ENCODE results near the gene PRRC2B.

DNA sequence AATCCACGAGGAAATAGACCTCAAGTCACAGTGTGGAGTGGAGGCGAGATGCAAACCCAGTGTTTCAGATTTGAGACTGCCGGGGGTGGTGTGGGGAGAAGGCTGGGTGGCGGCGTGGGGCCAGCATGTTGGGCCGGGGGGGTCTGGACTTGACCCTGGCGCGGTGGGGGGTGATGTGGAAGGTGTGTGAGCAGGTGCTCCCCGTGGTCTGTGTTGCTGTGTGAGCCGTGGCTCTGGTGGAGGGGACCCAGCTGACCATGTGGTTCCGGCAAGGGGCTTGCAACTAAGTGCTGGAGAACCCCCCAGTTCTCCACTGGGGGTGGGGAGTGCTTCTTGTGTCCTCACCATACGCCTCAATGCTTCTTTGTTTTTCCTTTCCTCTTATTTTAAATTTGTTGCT lies 25.8 kb downstream of the PRRC2B start:
- TF ChIP-seq TCF7L2 (IDR thresholded peaks at IDR 0.05; ENCODE audit: low read depth, low read length) (no peak), POLR2AphosphoS5 (IDR thresholded peaks at IDR 0.05; ENCODE audit: low read depth, low read length) (no peak)
- TF ChIP-seq, protein P1, sequence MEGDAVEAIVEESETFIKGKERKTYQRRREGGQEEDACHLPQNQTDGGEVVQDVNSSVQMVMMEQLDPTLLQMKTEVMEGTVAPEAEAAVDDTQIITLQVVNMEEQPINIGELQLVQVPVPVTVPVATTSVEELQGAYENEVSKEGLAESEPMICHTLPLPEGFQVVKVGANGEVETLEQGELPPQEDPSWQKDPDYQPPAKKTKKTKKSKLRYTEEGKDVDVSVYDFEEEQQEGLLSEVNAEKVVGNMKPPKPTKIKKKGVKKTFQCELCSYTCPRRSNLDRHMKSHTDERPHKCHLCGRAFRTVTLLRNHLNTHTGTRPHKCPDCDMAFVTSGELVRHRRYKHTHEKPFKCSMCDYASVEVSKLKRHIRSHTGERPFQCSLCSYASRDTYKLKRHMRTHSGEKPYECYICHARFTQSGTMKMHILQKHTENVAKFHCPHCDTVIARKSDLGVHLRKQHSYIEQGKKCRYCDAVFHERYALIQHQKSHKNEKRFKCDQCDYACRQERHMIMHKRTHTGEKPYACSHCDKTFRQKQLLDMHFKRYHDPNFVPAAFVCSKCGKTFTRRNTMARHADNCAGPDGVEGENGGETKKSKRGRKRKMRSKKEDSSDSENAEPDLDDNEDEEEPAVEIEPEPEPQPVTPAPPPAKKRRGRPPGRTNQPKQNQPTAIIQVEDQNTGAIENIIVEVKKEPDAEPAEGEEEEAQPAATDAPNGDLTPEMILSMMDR (IDR thresholded peaks at IDR 0.05): no peak
- TF ChIP-seq, protein P2, sequence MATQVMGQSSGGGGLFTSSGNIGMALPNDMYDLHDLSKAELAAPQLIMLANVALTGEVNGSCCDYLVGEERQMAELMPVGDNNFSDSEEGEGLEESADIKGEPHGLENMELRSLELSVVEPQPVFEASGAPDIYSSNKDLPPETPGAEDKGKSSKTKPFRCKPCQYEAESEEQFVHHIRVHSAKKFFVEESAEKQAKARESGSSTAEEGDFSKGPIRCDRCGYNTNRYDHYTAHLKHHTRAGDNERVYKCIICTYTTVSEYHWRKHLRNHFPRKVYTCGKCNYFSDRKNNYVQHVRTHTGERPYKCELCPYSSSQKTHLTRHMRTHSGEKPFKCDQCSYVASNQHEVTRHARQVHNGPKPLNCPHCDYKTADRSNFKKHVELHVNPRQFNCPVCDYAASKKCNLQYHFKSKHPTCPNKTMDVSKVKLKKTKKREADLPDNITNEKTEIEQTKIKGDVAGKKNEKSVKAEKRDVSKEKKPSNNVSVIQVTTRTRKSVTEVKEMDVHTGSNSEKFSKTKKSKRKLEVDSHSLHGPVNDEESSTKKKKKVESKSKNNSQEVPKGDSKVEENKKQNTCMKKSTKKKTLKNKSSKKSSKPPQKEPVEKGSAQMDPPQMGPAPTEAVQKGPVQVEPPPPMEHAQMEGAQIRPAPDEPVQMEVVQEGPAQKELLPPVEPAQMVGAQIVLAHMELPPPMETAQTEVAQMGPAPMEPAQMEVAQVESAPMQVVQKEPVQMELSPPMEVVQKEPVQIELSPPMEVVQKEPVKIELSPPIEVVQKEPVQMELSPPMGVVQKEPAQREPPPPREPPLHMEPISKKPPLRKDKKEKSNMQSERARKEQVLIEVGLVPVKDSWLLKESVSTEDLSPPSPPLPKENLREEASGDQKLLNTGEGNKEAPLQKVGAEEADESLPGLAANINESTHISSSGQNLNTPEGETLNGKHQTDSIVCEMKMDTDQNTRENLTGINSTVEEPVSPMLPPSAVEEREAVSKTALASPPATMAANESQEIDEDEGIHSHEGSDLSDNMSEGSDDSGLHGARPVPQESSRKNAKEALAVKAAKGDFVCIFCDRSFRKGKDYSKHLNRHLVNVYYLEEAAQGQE (IDR thresholded peaks at IDR 0.05; ENCODE audit: insufficient read depth in 1 of 2, low read depth in 2 of 2, low read length in 1 of 2): no peak

Measured in Panc1 (cell line).